ENCODE results near the gene KIF13A.

KIF13A gene

GRCh38 chr6:17877895-17878440, 109.5 kb downstream of the KIF13A start:
- Histone ChIP-seq H3K4me1 (peaks cover 8% of the 10 kb centered on the region), H4K20me1 (no peaks in the 10 kb centered on the region), H3K9ac (no peak overlapping the region), H3K4me3 (no peak overlapping the region), H3K9me3 (no peaks in the 10 kb centered on the region), H3K27ac (no peak overlapping the region), H3K36me3 (no peaks in the 10 kb centered on the region), H3K4me2 (no peak overlapping the region), H3K27me3 (no peaks in the 10 kb centered on the region)
- TF ChIP-seq Cebpa-rat (IDR thresholded peaks at IDR 0.05): no peak

GRCh38 chr6:17877196-17877894, 110.1 kb downstream of the KIF13A start:
- H3K9ac ChIP-seq: no peak overlapping the region
- TF ChIP-seq Cebpa-rat (IDR thresholded peaks at IDR 0.05): no peak
- no peak overlapping the region for H3K27ac ChIP-seq
- no peaks in the 10 kb centered on the region for H3K9me3 ChIP-seq
- no peaks in the 10 kb centered on the region for H3K36me3 ChIP-seq
- no peaks in the 10 kb centered on the region for H4K20me1 ChIP-seq
- H3K4me2 ChIP-seq: no peak overlapping the region
- peaks cover 2% of the 10 kb centered on the region for H3K4me1 ChIP-seq
- no peaks in the 10 kb centered on the region for H3K27me3 ChIP-seq
- H3K4me3 ChIP-seq: no peak overlapping the region

GRCh38 chr6:17874753-17875152, 112.7 kb downstream of the KIF13A start:
- TF ChIP-seq Cebpa-rat (IDR thresholded peaks at IDR 0.05): no peak
- Histone ChIP-seq H3K9me3 (no peaks in the 10 kb centered on the region), H3K27me3 (no peaks in the 10 kb centered on the region), H4K20me1 (no peaks in the 10 kb centered on the region), H3K4me2 (no peak overlapping the region), H3K27ac (no peak overlapping the region), H3K36me3 (no peaks in the 10 kb centered on the region), H3K9ac (no peak overlapping the region), H3K4me3 (no peak overlapping the region), H3K4me1 (no peaks in the 10 kb centered on the region)

GRCh38 chr6:17872908-17873307, 114.5 kb downstream of the KIF13A start:
- Histone ChIP-seq H3K36me3 (no peaks in the 10 kb centered on the region), H4K20me1 (no peaks in the 10 kb centered on the region), H3K9ac (no peak overlapping the region), H3K27me3 (no peaks in the 10 kb centered on the region), H3K4me1 (no peaks in the 10 kb centered on the region), H3K27ac (no peak overlapping the region), H3K4me3 (no peak overlapping the region), H3K4me2 (no peak overlapping the region), H3K9me3 (no peaks in the 10 kb centered on the region)
- no peak for TF ChIP-seq Cebpa-rat (IDR thresholded peaks at IDR 0.05)

GRCh38 chr6:17871836-17872235, 115.6 kb downstream of the KIF13A start:
- H3K4me2 ChIP-seq: no peak overlapping the region
- H3K27ac ChIP-seq: no peak overlapping the region
- no peaks in the 10 kb centered on the region for H3K27me3 ChIP-seq
- no peak overlapping the region for H3K9ac ChIP-seq
- H3K4me3 ChIP-seq: no peak overlapping the region
- TF ChIP-seq Cebpa-rat (IDR thresholded peaks at IDR 0.05): no peak
- no peaks in the 10 kb centered on the region for H3K4me1 ChIP-seq
- H3K36me3 ChIP-seq: no peaks in the 10 kb centered on the region
- H4K20me1 ChIP-seq: no peaks in the 10 kb centered on the region
- no peaks in the 10 kb centered on the region for H3K9me3 ChIP-seq

- Histone ChIP-seq H3K27ac (no peak overlapping the region), H3K4me1 (no peaks in the 10 kb centered on the region)
Measured at GRCh38 chr6:17871189-17871519, 116.3 kb downstream of the KIF13A start.

GRCh38 chr6:17870300-17871188, 116.9 kb downstream of the KIF13A start:
- H3K9me3 ChIP-seq: no peaks in the 10 kb centered on the region
- no peaks in the 10 kb centered on the region for H3K27me3 ChIP-seq
- no peak for TF ChIP-seq Cebpa-rat (IDR thresholded peaks at IDR 0.05)
- H3K27ac ChIP-seq: no peak overlapping the region
- H3K4me2 ChIP-seq: no peak overlapping the region
- no peak overlapping the region for H3K4me3 ChIP-seq
- H3K4me1 ChIP-seq: no peaks in the 10 kb centered on the region
- H4K20me1 ChIP-seq: no peaks in the 10 kb centered on the region
- no peak overlapping the region for H3K9ac ChIP-seq
- no peaks in the 10 kb centered on the region for H3K36me3 ChIP-seq

More at GRCh38 chr6:17871189-17871519, 116.3 kb downstream of the KIF13A start:
- no peak overlapping the region for H3K4me2 ChIP-seq
- no peaks in the 10 kb centered on the region for H4K20me1 ChIP-seq
- H3K36me3 ChIP-seq: no peaks in the 10 kb centered on the region
- TF ChIP-seq Cebpa-rat (IDR thresholded peaks at IDR 0.05): no peak
- H3K27me3 ChIP-seq: no peaks in the 10 kb centered on the region
- H3K9ac ChIP-seq: no peak overlapping the region
- no peaks in the 10 kb centered on the region for H3K9me3 ChIP-seq
- H3K4me3 ChIP-seq: no peak overlapping the region

GRCh38 chr6:17869753-17870050, 117.7 kb downstream of the KIF13A start:
- Histone ChIP-seq H3K4me1 (no peaks in the 10 kb centered on the region), H3K9me3 (no peaks in the 10 kb centered on the region), H4K20me1 (no peaks in the 10 kb centered on the region), H3K27ac (no peak overlapping the region), H3K27me3 (no peaks in the 10 kb centered on the region), H3K9ac (no peak overlapping the region), H3K4me2 (no peak overlapping the region), H3K36me3 (no peaks in the 10 kb centered on the region), H3K4me3 (no peak overlapping the region)
- no peak for TF ChIP-seq Cebpa-rat (IDR thresholded peaks at IDR 0.05)

GRCh38 chr6:17869010-17869752, 118.3 kb downstream of the KIF13A start:
- Histone ChIP-seq H3K27me3 (no peaks in the 10 kb centered on the region), H3K9ac (no peak overlapping the region), H4K20me1 (no peaks in the 10 kb centered on the region), H3K27ac (no peak overlapping the region), H3K4me1 (no peaks in the 10 kb centered on the region), H3K9me3 (no peaks in the 10 kb centered on the region), H3K4me3 (no peak overlapping the region), H3K36me3 (no peaks in the 10 kb centered on the region), H3K4me2 (no peak overlapping the region)
- TF ChIP-seq Cebpa-rat (IDR thresholded peaks at IDR 0.05): no peak

- no peak for TF ChIP-seq Cebpa-rat (IDR thresholded peaks at IDR 0.05)
- H3K36me3 ChIP-seq: no peaks in the 10 kb centered on the region
- no peak overlapping the region for H3K4me3 ChIP-seq
- no peaks in the 10 kb centered on the region for H3K9me3 ChIP-seq
- no peaks in the 10 kb centered on the region for H4K20me1 ChIP-seq
- H3K4me2 ChIP-seq: no peak overlapping the region
- no peak overlapping the region for H3K27ac ChIP-seq
- no peaks in the 10 kb centered on the region for H3K27me3 ChIP-seq
- H3K9ac ChIP-seq: no peak overlapping the region
- H3K4me1 ChIP-seq: no peaks in the 10 kb centered on the region
Measured at GRCh38 chr6:17867880-17868279, 119.6 kb downstream of the KIF13A start.

Measured in BLaER1 (cell line).